Retinal pigment epithelial cell (primary cell): ENCODE data around the gene UST.

Source experiments
- DNase-seq: peaks from one replicate; pipeline ENCODE4 v3.0.0-alpha.2; 2010; ENCODE audit warnings: low read depth
- H3K4me3 ChIP-seq: 2 replicates; pipeline ENCODE4 v1.5.1; 2011; ENCODE audit warnings: mild to moderate bottlenecking, low read length, control low read depth, moderate library complexity
- TF ChIP-seq, protein P1 (sequence below): conservative IDR thresholded peaks from 2 replicates; pipeline ENCODE4 v1.5.1; 2011; ENCODE audit warnings: low read depth, low read length, control low read depth, inconsistent platforms

Gene UST

DNA sequence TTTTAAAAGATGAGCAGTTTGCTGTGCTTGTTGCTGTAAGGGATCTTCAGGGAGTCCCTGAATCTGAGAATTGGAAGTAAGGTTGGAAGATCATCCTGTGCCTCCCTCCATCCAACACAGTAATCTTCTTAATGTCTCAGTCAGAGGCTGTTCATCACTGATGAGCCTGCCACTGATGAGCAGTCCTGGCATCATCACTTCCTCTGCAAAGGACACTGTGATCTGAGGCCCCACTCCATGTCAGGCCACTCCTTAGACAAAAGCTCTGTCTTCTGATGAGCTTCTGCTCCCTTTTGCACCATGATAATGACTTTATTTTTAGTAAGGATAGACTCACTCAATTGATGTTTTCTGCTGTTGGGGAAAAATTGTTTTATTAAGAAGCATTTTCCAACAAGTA, 121.0 kb downstream of the UST start:
- TF ChIP-seq, protein P1, sequence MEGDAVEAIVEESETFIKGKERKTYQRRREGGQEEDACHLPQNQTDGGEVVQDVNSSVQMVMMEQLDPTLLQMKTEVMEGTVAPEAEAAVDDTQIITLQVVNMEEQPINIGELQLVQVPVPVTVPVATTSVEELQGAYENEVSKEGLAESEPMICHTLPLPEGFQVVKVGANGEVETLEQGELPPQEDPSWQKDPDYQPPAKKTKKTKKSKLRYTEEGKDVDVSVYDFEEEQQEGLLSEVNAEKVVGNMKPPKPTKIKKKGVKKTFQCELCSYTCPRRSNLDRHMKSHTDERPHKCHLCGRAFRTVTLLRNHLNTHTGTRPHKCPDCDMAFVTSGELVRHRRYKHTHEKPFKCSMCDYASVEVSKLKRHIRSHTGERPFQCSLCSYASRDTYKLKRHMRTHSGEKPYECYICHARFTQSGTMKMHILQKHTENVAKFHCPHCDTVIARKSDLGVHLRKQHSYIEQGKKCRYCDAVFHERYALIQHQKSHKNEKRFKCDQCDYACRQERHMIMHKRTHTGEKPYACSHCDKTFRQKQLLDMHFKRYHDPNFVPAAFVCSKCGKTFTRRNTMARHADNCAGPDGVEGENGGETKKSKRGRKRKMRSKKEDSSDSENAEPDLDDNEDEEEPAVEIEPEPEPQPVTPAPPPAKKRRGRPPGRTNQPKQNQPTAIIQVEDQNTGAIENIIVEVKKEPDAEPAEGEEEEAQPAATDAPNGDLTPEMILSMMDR = no peak
- no peak overlapping the region for H3K4me3 ChIP-seq

DNA sequence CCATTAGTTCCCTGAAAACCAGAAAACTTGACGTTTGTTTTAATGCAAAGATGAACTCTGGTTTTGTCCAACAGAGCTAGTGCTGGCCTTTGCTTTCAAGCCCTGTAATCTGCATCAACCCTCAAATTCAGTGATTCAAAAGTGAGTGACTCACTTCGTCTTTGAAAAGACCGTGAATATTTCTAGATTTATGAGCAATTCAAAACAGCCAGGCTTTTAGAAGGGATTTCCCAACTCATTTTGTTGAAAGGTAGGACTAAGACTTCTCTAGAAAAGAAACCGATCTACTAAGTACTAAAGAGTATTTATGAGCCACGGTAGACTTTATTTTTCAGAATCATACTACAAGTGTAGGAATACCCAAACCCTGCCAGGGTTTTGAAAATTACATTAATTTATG, 121.5 kb downstream of the UST start:
- H3K4me3 ChIP-seq = no peak overlapping the region
- DNase-seq = no peak
- TF ChIP-seq, protein P1 = no peak

More for the DNA sequence above, 121.0 kb downstream of the UST start:
- no peak for DNase-seq

DNA sequence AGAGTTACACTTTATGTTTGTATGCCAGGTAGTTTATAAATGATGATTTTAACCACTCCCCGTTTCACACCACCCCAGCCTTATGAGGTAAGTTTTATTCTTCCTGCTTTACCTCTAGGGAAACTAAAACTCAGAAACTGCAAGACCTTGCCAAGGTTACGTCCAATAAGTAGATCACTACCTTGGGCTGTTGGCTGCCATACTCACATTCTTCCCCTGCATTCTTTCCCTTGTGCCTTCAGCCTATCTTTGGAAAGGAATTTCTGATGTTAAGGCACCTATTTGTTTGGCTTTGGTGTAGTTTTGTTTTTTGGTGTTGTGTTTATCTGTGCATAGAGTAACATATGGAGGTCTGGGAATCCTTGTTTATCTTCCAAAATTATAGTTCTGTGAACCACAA, 122.1 kb downstream of the UST start:
- no peak for DNase-seq
- TF ChIP-seq, protein P1 = no peak
- H3K4me3 ChIP-seq = no peak overlapping the region

DNA sequence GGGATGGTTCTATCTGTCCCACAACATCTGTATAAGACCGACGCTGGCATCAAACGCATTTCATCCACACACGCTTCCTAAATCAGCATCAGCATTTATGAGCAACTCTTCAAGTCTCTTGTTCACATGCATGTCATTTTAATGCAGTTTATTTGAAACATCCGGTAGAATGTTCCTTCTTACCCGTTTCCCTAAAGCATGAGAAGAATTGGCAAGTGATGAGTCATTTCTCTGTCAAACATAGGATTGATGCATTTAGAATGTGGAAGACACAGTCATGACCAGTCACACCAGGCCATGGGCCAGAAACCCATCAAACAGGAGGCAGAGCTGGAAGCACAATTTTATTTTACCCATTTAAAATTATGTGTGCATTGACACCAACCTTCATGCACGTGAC, 122.8 kb downstream of the UST start:
- no peak overlapping the region for H3K4me3 ChIP-seq
- TF ChIP-seq, protein P1 = no peak
- DNase-seq = no peak

DNA sequence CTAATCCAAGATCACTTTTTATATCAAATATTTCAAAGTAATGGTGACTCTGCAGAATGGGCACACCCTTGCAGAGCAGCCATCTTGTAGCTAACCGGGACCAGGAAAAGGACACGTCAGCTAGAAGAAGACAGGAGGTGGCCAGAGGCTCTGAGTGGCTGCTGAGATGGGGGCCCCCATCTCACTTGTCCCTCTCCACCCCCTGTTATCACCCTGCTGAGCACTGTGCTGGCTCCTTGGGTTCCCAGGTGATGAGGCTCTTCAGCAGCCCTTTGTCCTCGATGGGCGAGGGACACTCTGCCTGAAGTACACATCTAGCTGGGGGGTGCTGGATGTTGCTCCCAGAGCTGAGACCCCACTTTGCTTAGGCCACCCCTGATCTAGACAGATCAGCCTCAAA, 126.3 kb downstream of the UST start:
- no peak for DNase-seq
- TF ChIP-seq, protein P1 = no peak
- no peak overlapping the region for H3K4me3 ChIP-seq

DNA sequence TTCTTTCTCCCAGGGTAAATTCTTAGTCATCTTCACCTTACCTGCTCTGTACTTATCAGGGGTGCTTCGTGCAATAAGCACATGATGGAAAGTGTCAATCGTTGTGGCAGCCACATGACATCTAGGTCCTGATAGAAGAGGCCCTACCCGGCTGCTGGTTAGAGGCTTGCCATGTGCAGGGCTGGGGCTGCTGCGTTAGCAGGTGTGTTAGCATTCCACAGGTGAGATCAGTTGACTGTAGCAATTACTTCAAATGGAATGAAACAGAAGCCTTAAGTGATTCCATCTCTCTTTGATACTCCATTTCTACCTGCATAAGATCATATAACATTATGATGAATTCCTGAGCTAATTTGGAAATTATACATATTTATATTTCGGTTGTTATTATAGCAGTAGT, 127.0 kb downstream of the UST start:
- TF ChIP-seq, protein P1 = no peak
- DNase-seq = no peak
- H3K4me3 ChIP-seq = no peak overlapping the region

DNA sequence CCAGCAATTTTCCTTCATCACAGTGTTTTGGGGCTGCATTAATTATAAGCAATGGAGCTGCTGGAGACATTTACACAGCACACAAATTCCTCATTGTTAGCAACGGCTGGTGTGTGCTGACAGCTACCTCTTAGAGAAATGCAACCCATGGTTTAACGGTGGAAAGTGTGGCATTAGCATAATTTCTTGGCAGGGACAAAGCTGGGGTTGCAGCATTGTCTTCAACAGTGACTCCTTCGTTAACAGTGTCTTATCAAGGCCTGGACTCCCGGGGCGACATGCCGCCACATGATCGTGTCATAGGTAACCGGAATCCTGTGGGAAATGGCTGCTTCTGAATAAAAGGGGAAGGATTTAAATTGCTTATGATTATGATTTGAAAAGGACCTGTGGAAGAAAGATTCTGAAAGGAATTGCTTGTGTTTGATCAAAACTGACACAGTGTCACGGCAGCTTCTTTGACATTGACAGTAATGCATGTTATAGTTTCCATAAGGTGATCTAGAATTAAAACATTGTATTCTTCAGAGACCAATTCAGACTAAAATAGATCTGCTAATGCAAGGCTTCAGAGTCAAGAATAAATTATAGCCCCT, 128.0 kb downstream of the UST start:
- peak; percentile 37 for DNase-seq
- peak overlapping the region; percentile 37 for H3K4me3 ChIP-seq
- TF ChIP-seq, protein P1 = no peak
